SK-N-MC (cell line): ENCODE measurements around the gene ITPRIPL1.

ENCODE experiments used
- EZH2 ChIP-seq: fragments of 200-600 bp; sonication (generic); IDR thresholded peaks from one replicate; pipeline ENCODE4 v1.6.1; 2017; ENCODE audit warnings: antibody characterized with exemption
- POLR2AphosphoS5 ChIP-seq: IDR thresholded peaks from 2 replicates; pipeline ENCODE4 v1.6.1; 2012; ENCODE audit warnings: mild to moderate bottlenecking, low read depth, low read length, borderline replicate concordance

GRCh38 chr2:96374211-96374951 is 49.3 kb downstream of the ITPRIPL1 start:
- TF ChIP-seq POLR2AphosphoS5 (no peak), EZH2 (no peak)
